ENCODE measurements around the gene TNFSF18.

DNA sequence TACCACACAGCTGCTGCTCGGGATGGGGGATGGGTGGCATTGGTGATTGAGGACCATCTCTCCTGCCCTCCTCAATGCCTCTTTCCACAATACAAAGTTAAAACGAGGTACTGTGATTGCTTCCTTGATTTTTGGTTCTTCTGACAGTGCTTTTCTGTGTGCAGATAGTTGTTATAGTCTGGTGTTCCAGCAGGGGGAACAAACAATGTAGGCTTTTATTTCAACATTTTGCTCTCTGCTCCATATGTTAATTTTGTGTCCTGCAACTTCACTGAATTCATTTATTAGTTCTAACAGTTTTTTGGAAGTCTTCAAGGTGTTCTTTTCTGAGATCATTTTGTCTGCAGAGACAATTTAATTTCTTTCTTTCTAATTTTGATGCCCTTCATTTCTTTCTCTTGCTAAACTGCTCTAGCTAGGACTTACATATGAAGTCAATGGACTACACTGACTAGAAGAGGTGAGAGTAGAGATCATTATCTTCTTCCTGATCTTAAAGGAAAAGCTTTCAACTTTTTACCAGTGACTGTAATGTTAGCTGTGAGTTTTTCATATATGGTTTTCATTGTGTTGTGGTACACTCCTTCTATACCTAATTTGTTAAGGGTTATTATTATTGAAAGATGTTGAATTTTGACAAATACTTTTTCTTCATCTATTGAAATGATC is 45.4 kb downstream of the TNFSF18 start:
- TF ChIP-seq, protein P1, sequence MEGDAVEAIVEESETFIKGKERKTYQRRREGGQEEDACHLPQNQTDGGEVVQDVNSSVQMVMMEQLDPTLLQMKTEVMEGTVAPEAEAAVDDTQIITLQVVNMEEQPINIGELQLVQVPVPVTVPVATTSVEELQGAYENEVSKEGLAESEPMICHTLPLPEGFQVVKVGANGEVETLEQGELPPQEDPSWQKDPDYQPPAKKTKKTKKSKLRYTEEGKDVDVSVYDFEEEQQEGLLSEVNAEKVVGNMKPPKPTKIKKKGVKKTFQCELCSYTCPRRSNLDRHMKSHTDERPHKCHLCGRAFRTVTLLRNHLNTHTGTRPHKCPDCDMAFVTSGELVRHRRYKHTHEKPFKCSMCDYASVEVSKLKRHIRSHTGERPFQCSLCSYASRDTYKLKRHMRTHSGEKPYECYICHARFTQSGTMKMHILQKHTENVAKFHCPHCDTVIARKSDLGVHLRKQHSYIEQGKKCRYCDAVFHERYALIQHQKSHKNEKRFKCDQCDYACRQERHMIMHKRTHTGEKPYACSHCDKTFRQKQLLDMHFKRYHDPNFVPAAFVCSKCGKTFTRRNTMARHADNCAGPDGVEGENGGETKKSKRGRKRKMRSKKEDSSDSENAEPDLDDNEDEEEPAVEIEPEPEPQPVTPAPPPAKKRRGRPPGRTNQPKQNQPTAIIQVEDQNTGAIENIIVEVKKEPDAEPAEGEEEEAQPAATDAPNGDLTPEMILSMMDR (IDR thresholded peaks at IDR 0.05; ENCODE audit: poor library complexity), result no peak
- TF ChIP-seq EZH2phosphoT487 (IDR thresholded peaks at IDR 0.05; ENCODE audit: low read depth, severe bottlenecking, unreplicated experiment), result no peak
